NB4 (cell line): ENCODE measurements around the gene IRF5.
A peak's percentile ranks its signal among the peaks of the same experiment; 100 is the strongest.

Experiments
- DNase-seq: peaks from one replicate; pipeline ENCODE4 v3.0.0; 2010; ENCODE audit warnings: low read depth
- H3K4me3 ChIP-seq: one replicate; pipeline ENCODE4 v1.5.1; 2011; ENCODE audit warnings: mild to moderate bottlenecking, low read depth, low read length, moderate library complexity
- MYC ChIP-seq: IDR thresholded peaks from 2 replicates; pipeline ENCODE4 v1.6.1; 2011; ENCODE audit warnings: low read depth, low read length
- POLR2A ChIP-seq: IDR thresholded peaks from 2 replicates; pipeline ENCODE4 v1.6.1; 2011; ENCODE audit warnings: mild to moderate bottlenecking; ENCODE audit not compliant: insufficient read length; ENCODE audit errors: extremely low read depth
- TF ChIP-seq, protein P1 (sequence below): IDR thresholded peaks from 2 replicates; pipeline ENCODE4 v1.6.1; 2011; ENCODE audit warnings: low read depth, low read length
- TF ChIP-seq, protein P2 (sequence below): IDR thresholded peaks from one replicate; pipeline ENCODE4 v1.5.1; 2012; ENCODE audit warnings: low read depth, low read length

Gene IRF5

DNA sequence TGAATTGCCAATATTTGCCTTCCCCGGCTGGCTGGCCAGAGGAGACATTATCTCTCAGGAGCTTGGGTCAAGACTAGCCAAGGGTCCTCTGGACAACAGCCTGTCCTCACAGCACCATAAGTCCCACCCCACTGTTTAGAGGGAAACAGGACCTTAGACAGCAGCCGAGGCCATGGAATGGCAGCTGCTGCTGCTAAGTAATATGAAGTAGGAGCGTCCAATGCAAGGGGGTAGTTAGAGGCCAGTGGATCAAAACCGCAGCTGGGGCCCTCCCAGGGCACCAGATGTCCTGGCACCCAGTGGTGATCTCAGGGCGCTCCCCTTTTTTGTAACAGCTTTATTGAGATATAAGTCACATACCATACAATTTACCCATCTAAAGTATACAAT is 14.3 kb upstream of the IRF5 start:
- TF ChIP-seq, protein P1, sequence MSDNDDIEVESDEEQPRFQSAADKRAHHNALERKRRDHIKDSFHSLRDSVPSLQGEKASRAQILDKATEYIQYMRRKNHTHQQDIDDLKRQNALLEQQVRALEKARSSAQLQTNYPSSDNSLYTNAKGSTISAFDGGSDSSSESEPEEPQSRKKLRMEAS = no peak
- TF ChIP-seq POLR2A (no peak), MYC (no peak)
- TF ChIP-seq, protein P2, sequence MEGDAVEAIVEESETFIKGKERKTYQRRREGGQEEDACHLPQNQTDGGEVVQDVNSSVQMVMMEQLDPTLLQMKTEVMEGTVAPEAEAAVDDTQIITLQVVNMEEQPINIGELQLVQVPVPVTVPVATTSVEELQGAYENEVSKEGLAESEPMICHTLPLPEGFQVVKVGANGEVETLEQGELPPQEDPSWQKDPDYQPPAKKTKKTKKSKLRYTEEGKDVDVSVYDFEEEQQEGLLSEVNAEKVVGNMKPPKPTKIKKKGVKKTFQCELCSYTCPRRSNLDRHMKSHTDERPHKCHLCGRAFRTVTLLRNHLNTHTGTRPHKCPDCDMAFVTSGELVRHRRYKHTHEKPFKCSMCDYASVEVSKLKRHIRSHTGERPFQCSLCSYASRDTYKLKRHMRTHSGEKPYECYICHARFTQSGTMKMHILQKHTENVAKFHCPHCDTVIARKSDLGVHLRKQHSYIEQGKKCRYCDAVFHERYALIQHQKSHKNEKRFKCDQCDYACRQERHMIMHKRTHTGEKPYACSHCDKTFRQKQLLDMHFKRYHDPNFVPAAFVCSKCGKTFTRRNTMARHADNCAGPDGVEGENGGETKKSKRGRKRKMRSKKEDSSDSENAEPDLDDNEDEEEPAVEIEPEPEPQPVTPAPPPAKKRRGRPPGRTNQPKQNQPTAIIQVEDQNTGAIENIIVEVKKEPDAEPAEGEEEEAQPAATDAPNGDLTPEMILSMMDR = no peak
- DNase-seq = no peak
- no peak overlapping the region for H3K4me3 ChIP-seq

DNA sequence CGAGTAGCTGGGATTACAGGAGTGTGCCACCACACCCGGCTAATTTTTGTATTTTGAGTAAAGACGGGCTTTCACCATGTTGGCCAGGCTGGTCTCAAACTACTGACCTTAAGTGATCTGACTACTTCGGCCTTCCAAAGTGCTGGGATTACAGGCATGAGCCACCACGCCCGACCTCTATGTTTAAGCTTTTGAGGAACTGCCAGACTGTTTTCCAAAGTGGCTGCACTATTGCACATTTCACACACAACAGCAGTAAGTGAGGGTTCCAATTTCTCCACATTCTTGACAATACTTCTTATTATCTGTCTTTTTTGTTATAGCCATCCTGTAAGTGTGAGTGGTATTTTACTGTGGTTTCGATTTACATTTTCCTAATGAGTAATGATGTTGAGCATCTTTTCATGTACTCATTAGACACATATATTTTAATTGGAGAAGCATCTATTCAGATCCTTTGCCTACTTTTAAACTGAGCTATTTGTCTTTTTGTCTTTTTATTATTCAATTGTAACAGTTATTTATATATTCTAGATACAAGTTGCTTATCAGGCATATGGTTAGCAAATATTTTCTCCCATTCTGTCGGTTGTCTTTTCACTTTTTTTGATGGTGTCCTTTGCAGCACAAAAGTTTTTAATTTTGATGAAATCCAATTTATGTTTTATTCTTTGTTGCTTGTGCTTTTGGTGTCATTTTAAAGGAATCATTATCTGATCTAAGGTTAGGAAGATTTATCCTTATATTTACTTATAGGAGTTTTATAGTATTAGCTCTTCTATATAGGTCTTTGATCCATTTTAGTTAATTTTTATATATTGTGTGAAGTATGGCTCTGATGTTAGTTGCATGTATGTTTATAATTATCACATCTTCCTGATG is 12.8 kb upstream of the IRF5 start:
- no peak for DNase-seq
- no peak overlapping the region for H3K4me3 ChIP-seq
- TF ChIP-seq MYC (no peak), POLR2A (no peak)
- TF ChIP-seq, protein P1 = no peak
- TF ChIP-seq, protein P2 = no peak

DNA sequence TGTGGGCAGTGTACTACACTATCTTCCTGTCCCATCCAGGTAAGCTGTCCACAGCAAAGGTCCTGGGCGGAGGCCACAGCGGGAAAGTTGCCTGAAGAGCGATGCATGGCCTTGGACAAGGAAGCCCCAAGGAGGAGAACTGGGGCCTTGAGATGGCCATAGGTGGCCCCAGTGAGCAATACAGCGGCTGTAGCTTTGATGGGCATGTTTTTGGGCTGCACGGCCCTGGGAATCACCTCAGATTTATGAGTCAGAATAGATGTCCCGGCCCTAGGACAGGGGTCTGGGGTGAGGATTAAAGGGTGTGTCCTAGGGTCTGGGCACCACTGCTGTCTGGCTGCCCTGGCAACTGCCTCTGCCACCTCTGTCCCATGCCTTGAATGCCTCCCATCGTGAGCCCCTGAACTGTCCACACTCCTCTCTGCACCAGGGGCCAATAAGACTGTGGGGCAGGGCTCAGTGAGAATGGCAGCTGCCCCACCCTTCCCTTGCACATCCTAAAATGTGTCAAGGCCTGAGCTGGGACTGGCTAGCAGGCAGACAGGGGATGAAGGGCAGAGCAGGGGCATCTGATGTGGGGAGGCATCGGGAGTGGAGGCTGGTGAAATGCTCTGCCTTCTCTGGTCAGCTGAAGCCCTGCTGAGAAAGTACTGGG is 9.4 kb upstream of the IRF5 start:
- no peak for DNase-seq
- no peak for TF ChIP-seq MYC
- TF ChIP-seq, protein P2 = peak; percentile 21
- no peak overlapping the region for H3K4me3 ChIP-seq

DNA sequence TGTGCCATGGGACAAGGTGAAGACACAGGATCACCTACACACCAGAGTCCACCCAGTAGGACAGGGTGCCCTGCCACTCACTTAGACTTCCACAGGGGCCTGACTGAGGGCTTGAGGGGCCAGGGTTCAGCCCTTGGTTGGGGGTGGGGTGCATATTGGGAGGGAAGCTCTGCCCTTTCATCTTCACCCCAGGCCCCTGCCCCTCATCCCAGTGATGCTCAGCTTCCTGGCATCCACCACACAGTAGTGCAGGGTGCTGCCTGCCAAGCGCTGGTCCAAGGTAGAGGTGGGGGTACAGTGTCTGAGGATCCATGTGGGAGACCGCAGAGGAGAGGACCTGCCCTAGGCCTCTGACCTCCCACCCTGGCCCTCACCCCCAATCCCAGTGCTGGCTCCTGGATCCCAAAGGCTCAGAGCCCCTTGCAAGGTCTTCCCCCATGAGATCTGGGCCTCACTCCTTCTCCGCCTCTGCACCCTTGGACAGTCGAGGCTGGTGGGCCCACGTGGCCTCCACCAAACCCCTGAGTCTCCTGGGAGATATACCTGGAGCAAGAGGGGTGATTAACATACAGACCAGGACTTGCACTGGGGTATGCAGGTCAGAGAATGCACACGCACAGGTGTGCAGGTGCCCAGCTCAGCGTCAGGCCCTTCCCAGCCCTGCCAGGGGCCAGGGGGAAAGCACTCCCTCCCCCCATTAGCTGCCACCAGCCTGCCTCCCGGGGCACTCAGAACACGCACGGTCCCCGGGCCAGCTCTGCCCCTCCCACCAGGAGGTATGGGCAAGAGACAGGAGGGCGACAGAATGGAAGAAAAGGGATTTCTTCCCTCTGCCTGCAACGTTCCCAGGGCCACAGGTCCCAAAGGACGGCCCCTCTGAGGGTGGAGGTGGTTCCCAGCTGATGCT is 8.6 kb upstream of the IRF5 start:
- DNase-seq = no peak
- H3K4me3 ChIP-seq = no peak overlapping the region
- TF ChIP-seq, protein P1 = no peak
- TF ChIP-seq MYC = no peak

DNA sequence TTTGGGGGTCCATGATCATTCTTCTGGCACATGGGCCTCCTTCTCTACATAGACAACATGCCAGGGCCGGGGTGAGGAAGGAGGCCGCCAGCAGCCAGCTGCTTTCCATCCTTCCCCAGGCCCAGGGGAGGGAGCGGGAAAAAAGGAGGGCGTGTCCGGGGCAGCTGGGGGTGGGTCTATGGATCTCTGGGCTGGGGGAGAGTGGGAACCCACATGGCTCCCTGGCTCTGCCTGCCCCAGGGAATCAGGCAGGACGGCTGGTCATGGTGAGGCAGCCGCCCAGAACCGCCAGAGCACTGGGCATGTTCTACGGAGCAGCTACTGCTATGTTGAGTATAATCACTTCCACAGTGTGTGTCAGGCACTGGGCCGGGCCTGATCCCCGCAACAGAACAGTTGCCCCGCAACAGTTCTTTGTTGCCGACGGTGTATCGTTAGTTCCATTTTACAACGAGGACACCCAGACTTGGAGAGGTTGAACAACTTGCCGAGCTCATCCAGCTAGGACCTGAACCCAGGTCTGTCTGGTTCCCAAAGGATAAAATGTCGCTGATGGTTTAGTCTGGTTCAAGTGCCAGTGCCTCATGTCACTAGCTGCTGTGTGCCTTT is 6.4 kb upstream of the IRF5 start:
- no peak for TF ChIP-seq MYC
- TF ChIP-seq, protein P1 = no peak
- TF ChIP-seq, protein P2 = no peak
- no peak for TF ChIP-seq POLR2A
- no peak overlapping the region for H3K4me3 ChIP-seq
- no peak for DNase-seq
